C4-2B (cell line): Measurements from ENCODE around the gene CRMP1.

Experiments
- CTCF ChIP-seq: fragments of 450-650 bp; conservative IDR thresholded peaks from 2 replicates; pipeline ENCODE4 v1.5.1; 2017; ENCODE audit warnings: mild to moderate bottlenecking
- ZFX ChIP-seq: fragments of 450-650 bp; IDR thresholded peaks from 2 replicates; pipeline ENCODE4 v1.6.1; 2017

- TF ChIP-seq CTCF (no peak), ZFX (no peak)
Observed at GRCh38 chr4:5852523-5853202, 40.2 kb downstream of the CRMP1 start.
